ENCODE measurements around the gene BIRC2.
A peak's percentile ranks its signal among the peaks of the same experiment; 100 is the strongest.

Gene BIRC2

DNA sequence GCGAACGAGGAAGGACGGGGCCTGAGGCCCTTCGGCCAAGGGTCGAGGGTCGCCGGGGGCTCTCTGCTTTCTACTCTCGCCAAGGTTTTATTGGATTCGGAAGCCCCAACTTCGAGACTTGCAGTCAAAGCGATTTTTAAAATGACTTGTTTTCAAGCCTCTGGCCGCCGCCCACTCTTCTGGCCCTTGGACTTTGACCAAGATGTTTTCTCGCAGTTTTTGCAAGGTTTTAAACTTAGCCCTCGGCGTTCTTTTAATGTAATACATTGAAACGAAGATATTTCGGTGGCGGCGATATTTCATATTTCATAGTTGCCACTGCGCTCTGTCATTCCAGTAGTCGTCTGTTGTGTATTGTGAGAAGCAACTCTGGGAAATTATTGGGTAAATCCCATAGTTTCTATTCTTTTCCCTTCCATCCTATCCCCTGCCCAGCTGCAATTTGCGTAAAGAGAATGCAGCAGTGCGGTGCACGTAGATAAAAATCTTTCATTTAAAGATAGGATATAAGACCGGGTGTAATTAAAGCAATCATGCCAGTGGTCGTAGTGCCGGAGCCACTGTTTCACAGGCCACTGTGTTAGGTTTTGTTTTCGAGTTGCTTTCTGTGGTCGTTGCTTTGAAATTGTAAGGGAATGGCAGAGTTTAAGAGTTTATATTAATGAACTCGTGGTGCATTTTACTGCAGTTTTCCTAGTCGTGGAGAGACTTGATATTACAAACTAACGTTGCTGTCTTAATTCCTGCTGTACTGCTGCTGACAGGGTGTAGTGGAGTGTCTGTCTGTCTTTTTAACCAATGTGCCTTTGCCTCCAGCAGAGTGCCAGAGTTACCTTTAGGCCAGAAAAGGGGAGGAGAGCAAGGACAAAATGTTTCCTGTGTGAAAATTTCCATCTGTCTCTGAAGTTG is 702 bp downstream of the BIRC2 start:
- H2AK5ac ChIP-seq (ENCODE audit: low read length), result no peak overlapping the region
- peak overlapping the region; percentile 80 for H4K8ac ChIP-seq (ENCODE audit: low read depth, low read length)
- H4K91ac ChIP-seq (ENCODE audit: low read depth, low read length), result peak overlapping the region; percentile 86
- H2BK120ac ChIP-seq (ENCODE audit: insufficient read depth, low read length, poor library complexity), result peak overlapping the region; percentile 59
- H3K79me1 ChIP-seq (ENCODE audit: low read length), result peaks cover 11% of the 10 kb centered on the region
- H3K79me2 ChIP-seq (ENCODE audit: control insufficient read depth, insufficient read depth, low read length, poor library complexity), result peaks cover 10% of the 10 kb centered on the region
- peak overlapping the region; percentile 78 for H3K4me3 ChIP-seq (ENCODE audit: low read depth, low read length)
- no peaks in the 10 kb centered on the region for H3K27me3 ChIP-seq (ENCODE audit: insufficient read depth, low read length)
- no peak overlapping the region for H3K23ac ChIP-seq (ENCODE audit: low read length)
- H2BK12ac ChIP-seq (ENCODE audit: low read length), result no peak overlapping the region
- no CpG with 5 or more reads among the region's 33 CpGs for WGBS (ENCODE audit: extremely low coverage, insufficient coverage, insufficient read length)
- H3K14ac ChIP-seq (ENCODE audit: low read length), result peak overlapping the region; percentile 69
- H3K4me2 ChIP-seq (ENCODE audit: low read length), result peak overlapping the region; percentile 81
- peak; percentile 46 to 69 for DNase-seq
- peak overlapping the region; percentile 70 for H3K4ac ChIP-seq (ENCODE audit: low read depth, low read length)
- H3K27ac ChIP-seq (ENCODE audit: low read depth, low read length), result peak overlapping the region; percentile 94
- peaks cover 0 to 5% of the 10 kb centered on the region in 2 experiments for H3K36me3 ChIP-seq (ENCODE audit: control insufficient read depth in 1 of 2, insufficient read depth in 2 of 2, low read length in 2 of 2)
- H2AFZ ChIP-seq (ENCODE audit: insufficient read depth, low read length, poor library complexity), result peak overlapping the region; percentile 79
- peak overlapping the region; percentile 86 for H3K9ac ChIP-seq (ENCODE audit: low read length)
- peak overlapping the region; percentile 50 for H2BK5ac ChIP-seq (ENCODE audit: low read depth, low read length, poor library complexity)
- no peaks in the 10 kb centered on the region for H3K4me1 ChIP-seq (ENCODE audit: control insufficient read depth in 1 of 2, insufficient read depth in 2 of 2, low read length in 2 of 2)
- no peaks in the 10 kb centered on the region for H3K9me3 ChIP-seq (ENCODE audit: insufficient read depth, low read depth, low read length)
- peak overlapping the region; percentile 91 for H3K18ac ChIP-seq (ENCODE audit: low read length)
- H4K12ac ChIP-seq (ENCODE audit: low read depth, low read length), result peak overlapping the region; percentile 56

DNA sequence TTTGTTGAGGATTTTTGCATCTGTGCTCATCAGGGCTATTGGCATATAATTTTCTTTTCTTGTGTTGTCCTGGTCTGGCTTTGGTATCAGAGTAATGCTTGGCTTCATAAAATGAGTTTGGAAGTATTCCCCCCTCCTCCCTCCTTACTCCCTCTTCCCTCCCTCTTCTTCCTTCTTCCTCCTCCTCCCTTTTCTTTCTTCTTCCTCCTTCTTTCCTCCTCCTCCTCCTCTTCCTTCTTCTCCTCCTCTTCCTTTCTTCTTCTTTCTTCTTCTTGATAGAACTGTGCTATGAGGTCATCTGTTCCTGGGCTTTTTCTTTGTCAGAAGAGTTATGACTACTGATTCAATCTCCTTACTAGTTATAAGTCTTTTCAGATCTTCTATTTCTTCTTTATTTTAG is 10.1 kb downstream of the BIRC2 start:
- Histone ChIP-seq H4K8ac (ENCODE audit: low read depth, low read length) (no peak overlapping the region), H3K4ac (ENCODE audit: low read depth, low read length) (no peak overlapping the region), H4K91ac (ENCODE audit: low read depth, low read length) (no peak overlapping the region), H3K27ac (ENCODE audit: low read depth, low read length) (no peak overlapping the region), H3K14ac (ENCODE audit: low read length) (no peak overlapping the region), H3K9ac (ENCODE audit: low read length) (no peak overlapping the region), H3K9me3 (ENCODE audit: insufficient read depth, low read depth, low read length) (no peaks in the 10 kb centered on the region), H3K27me3 (ENCODE audit: insufficient read depth, low read length) (no peaks in the 10 kb centered on the region), H2BK120ac (ENCODE audit: insufficient read depth, low read length, poor library complexity) (no peak overlapping the region), H3K79me1 (ENCODE audit: low read length) (no peaks in the 10 kb centered on the region), H2BK5ac (ENCODE audit: low read depth, low read length, poor library complexity) (no peak overlapping the region), H4K12ac (ENCODE audit: low read depth, low read length) (no peak overlapping the region), H3K4me3 (ENCODE audit: low read depth, low read length) (no peak overlapping the region), H2AK5ac (ENCODE audit: low read length) (no peak overlapping the region), H3K18ac (ENCODE audit: low read length) (no peak overlapping the region), H3K4me1 (ENCODE audit: control insufficient read depth in 1 of 2, insufficient read depth in 2 of 2, low read length in 2 of 2) (no peaks in the 10 kb centered on the region), H3K79me2 (ENCODE audit: control insufficient read depth, insufficient read depth, low read length, poor library complexity) (no peaks in the 10 kb centered on the region), H3K4me2 (ENCODE audit: low read length) (no peak overlapping the region), H3K23ac (ENCODE audit: low read length) (no peak overlapping the region), H2AFZ (ENCODE audit: insufficient read depth, low read length, poor library complexity) (no peak overlapping the region), H2BK12ac (ENCODE audit: low read length) (no peak overlapping the region), H3K36me3 (ENCODE audit: control insufficient read depth in 1 of 2, insufficient read depth in 2 of 2, low read length in 2 of 2) (peaks cover 21 to 24% of the 10 kb centered on the region in 2 experiments)
- no peak for DNase-seq

GRCh38 chr11:102359372-102359771 is 12.4 kb downstream of the BIRC2 start:
- WGBS (ENCODE audit: extremely low coverage, insufficient coverage, insufficient read length), result no CpG with 5 or more reads among the region's 3 CpGs
- no peak overlapping the region for H3K4me3 ChIP-seq (ENCODE audit: low read depth, low read length)

GRCh38 chr11:102360681-102361080 is 13.7 kb downstream of the BIRC2 start:
- no peaks in the 10 kb centered on the region for H3K4me1 ChIP-seq (ENCODE audit: control insufficient read depth in 1 of 2, insufficient read depth in 2 of 2, low read length in 2 of 2)
- no CpG with 5 or more reads among the region's 3 CpGs for WGBS (ENCODE audit: extremely low coverage, insufficient coverage, insufficient read length)

More at GRCh38 chr11:102359372-102359771, 12.4 kb downstream of the BIRC2 start:
- H2AK5ac ChIP-seq (ENCODE audit: low read length), result no peak overlapping the region
- no peak for DNase-seq
- H3K9me3 ChIP-seq (ENCODE audit: insufficient read depth, low read depth, low read length), result no peaks in the 10 kb centered on the region
- H3K14ac ChIP-seq (ENCODE audit: low read length), result no peak overlapping the region
- H3K9ac ChIP-seq (ENCODE audit: low read length), result no peak overlapping the region
- no peak overlapping the region for H3K4me2 ChIP-seq (ENCODE audit: low read length)
- no peak overlapping the region for H3K27ac ChIP-seq (ENCODE audit: low read depth, low read length)
- no peaks in the 10 kb centered on the region for H3K79me1 ChIP-seq (ENCODE audit: low read length)
- H2BK12ac ChIP-seq (ENCODE audit: low read length), result no peak overlapping the region
- H3K27me3 ChIP-seq (ENCODE audit: insufficient read depth, low read length), result no peaks in the 10 kb centered on the region
- H2BK5ac ChIP-seq (ENCODE audit: low read depth, low read length, poor library complexity), result no peak overlapping the region
- no peak overlapping the region for H4K8ac ChIP-seq (ENCODE audit: low read depth, low read length)
- H3K4me1 ChIP-seq (ENCODE audit: control insufficient read depth in 1 of 2, insufficient read depth in 2 of 2, low read length in 2 of 2), result no peaks in the 10 kb centered on the region
- no peak overlapping the region for H4K91ac ChIP-seq (ENCODE audit: low read depth, low read length)
- H3K36me3 ChIP-seq (ENCODE audit: control insufficient read depth in 1 of 2, insufficient read depth in 2 of 2, low read length in 2 of 2), result peaks cover 17 to 21% of the 10 kb centered on the region in 2 experiments
- H2BK120ac ChIP-seq (ENCODE audit: insufficient read depth, low read length, poor library complexity), result no peak overlapping the region
- H3K18ac ChIP-seq (ENCODE audit: low read length), result no peak overlapping the region
- no peak overlapping the region for H2AFZ ChIP-seq (ENCODE audit: insufficient read depth, low read length, poor library complexity)
- H4K12ac ChIP-seq (ENCODE audit: low read depth, low read length), result no peak overlapping the region
- no peak overlapping the region for H3K4ac ChIP-seq (ENCODE audit: low read depth, low read length)
- no peaks in the 10 kb centered on the region for H3K79me2 ChIP-seq (ENCODE audit: control insufficient read depth, insufficient read depth, low read length, poor library complexity)
- H3K23ac ChIP-seq (ENCODE audit: low read length), result no peak overlapping the region

More at GRCh38 chr11:102360681-102361080, 13.7 kb downstream of the BIRC2 start:
- Histone ChIP-seq H3K4ac (ENCODE audit: low read depth, low read length) (no peak overlapping the region), H4K12ac (ENCODE audit: low read depth, low read length) (no peak overlapping the region), H2BK5ac (ENCODE audit: low read depth, low read length, poor library complexity) (no peak overlapping the region), H2AFZ (ENCODE audit: insufficient read depth, low read length, poor library complexity) (no peak overlapping the region), H4K8ac (ENCODE audit: low read depth, low read length) (no peak overlapping the region), H2AK5ac (ENCODE audit: low read length) (no peak overlapping the region), H4K91ac (ENCODE audit: low read depth, low read length) (no peak overlapping the region), H3K79me2 (ENCODE audit: control insufficient read depth, insufficient read depth, low read length, poor library complexity) (no peaks in the 10 kb centered on the region), H3K79me1 (ENCODE audit: low read length) (no peaks in the 10 kb centered on the region), H3K18ac (ENCODE audit: low read length) (no peak overlapping the region), H3K27me3 (ENCODE audit: insufficient read depth, low read length) (no peaks in the 10 kb centered on the region), H3K9ac (ENCODE audit: low read length) (no peak overlapping the region), H3K23ac (ENCODE audit: low read length) (no peak overlapping the region), H3K4me3 (ENCODE audit: low read depth, low read length) (no peak overlapping the region), H2BK120ac (ENCODE audit: insufficient read depth, low read length, poor library complexity) (no peak overlapping the region), H3K9me3 (ENCODE audit: insufficient read depth, low read depth, low read length) (no peaks in the 10 kb centered on the region), H3K4me2 (ENCODE audit: low read length) (no peak overlapping the region), H2BK12ac (ENCODE audit: low read length) (no peak overlapping the region), H3K27ac (ENCODE audit: low read depth, low read length) (no peak overlapping the region), H3K36me3 (ENCODE audit: control insufficient read depth in 1 of 2, insufficient read depth in 2 of 2, low read length in 2 of 2) (peaks cover 23 to 24% of the 10 kb centered on the region in 2 experiments), H3K14ac (ENCODE audit: low read length) (no peak overlapping the region)
- DNase-seq, result no peak

All from trophoblast cell (in vitro differentiated cells and primary cell).